GM08714 (cell line): ENCODE results near the gene CHRNB2.

Experiments used
- H3K4me3 ChIP-seq: fragments of 200-500 bp; sonication (Bioruptor generic); 2 replicates; pipeline ENCODE4 v1.5.1; 2014; ENCODE audit warnings: mild to moderate bottlenecking, low read length, inconsistent platforms
- ZNF274 ChIP-seq: IDR thresholded peaks from 2 replicates; pipeline ENCODE4 v1.6.1; 2012; ENCODE audit warnings: mild to moderate bottlenecking, low read depth, low read length

The CHRNB2 gene

DNA sequence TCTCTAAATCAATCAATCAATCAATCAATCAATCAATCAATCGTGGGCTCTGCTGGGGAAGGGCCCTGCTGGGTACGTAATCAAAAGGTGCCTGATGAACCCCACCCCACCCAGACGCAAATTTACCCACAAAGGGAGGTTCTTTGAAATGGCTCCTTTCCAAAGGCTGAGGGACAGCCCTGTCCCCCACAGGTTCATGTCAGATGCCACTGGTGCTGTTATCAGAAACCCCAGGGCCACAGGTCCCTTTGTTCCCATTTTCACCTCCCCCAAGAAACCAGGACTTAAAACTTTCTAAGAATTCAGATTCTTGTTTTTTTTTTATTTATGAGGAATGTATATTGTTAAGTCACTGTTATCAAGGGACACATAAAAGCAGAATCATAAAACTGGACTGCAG, 14.2 kb downstream of the CHRNB2 start:
- no peak for TF ChIP-seq ZNF274

GRCh38 chr1:154582885-154583284, 15.3 kb downstream of the CHRNB2 start:
- H3K4me3 ChIP-seq, result no peak overlapping the region
- TF ChIP-seq ZNF274, result no peak

More for the DNA sequence above, 14.2 kb downstream of the CHRNB2 start:
- no peak overlapping the region for H3K4me3 ChIP-seq

- TF ChIP-seq ZNF274, result no peak
- H3K4me3 ChIP-seq, result no peak overlapping the region
Observed at GRCh38 chr1:154583773-154584172, 16.2 kb downstream of the CHRNB2 start.

GRCh38 chr1:154584267-154584994, 16.9 kb downstream of the CHRNB2 start:
- TF ChIP-seq ZNF274, result no peak
- H3K4me3 ChIP-seq, result no peak overlapping the region

DNA sequence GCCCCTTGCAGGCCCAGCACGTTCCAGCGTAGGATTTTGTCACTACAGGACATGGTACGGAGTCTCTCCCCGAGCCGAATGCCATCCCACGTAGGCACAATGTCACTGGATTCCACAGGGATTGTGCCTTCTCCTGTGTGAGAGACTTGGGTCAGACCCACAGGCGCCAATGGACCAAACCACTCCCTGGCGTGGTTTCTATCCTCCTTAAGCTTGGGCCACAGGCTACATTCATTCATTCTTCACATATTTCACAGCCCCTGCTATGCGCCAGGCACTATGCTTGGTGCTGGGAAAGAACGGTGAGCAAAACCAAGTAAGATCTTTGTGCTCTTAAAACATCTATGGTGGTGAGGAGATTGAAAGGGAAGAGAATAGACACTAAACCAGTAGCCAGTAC, 18.7 kb downstream of the CHRNB2 start:
- no peak for TF ChIP-seq ZNF274
- no peak overlapping the region for H3K4me3 ChIP-seq

- no peak overlapping the region for H3K4me3 ChIP-seq
- TF ChIP-seq ZNF274, result no peak
Observed at GRCh38 chr1:154586641-154587040, 19.1 kb downstream of the CHRNB2 start.

- TF ChIP-seq ZNF274, result no peak
- H3K4me3 ChIP-seq, result no peak overlapping the region
Observed at GRCh38 chr1:154589780-154590179, 22.2 kb downstream of the CHRNB2 start.

DNA sequence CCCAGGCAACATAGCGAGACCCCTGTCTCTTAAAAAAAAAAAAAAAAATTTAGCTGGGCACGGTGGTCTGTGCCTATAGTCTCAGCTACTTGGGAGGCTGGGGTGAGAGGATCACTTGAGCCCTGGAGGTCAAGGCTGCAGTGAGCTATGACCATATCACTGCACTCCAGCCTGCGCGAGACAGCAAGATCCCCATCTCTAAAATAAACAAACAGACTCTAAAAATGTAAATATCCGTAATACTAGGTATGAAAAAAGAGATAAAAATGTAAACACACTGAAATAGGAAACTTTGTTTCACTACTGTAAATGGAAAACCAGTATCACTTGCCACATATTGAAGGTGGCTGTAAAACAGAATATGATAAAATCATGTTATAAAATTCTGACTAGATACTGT, 23.2 kb downstream of the CHRNB2 start:
- no peak for TF ChIP-seq ZNF274
- no peak overlapping the region for H3K4me3 ChIP-seq

- TF ChIP-seq ZNF274, result no peak
Observed at GRCh38 chr1:154591206-154591605, 23.6 kb downstream of the CHRNB2 start.

DNA sequence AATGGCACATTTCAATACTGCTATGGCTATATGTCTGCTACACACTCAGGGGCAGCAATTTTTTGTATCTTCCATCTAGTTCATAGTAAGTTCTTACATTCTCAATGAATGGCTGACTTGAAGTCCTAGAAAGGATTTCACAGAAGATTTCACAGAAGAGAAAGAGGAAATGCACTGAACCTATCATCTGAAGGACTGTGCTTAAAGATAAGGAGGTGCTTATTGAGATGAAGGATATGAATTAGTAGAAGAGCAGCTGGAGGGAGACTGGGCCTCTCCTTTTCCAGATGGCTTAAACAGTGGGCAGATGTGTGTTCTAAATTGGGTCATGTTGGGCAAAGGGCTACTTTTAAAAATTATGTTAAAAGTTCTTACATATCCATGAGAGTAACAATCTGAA, 25.8 kb downstream of the CHRNB2 start:
- no peak overlapping the region for H3K4me3 ChIP-seq
- no peak for TF ChIP-seq ZNF274

More at GRCh38 chr1:154591206-154591605, 23.6 kb downstream of the CHRNB2 start:
- no peak overlapping the region for H3K4me3 ChIP-seq

- no peak overlapping the region for H3K4me3 ChIP-seq
- no peak for TF ChIP-seq ZNF274
Observed at GRCh38 chr1:154594811-154595210, 27.2 kb downstream of the CHRNB2 start.

GRCh38 chr1:154595621-154596020, 28.0 kb downstream of the CHRNB2 start:
- H3K4me3 ChIP-seq, result no peak overlapping the region
- TF ChIP-seq ZNF274, result no peak

- H3K4me3 ChIP-seq, result no peak overlapping the region
- TF ChIP-seq ZNF274, result no peak
Observed at GRCh38 chr1:154598871-154599635, 31.5 kb downstream of the CHRNB2 start.

GRCh38 chr1:154599658-154600057, 32.1 kb downstream of the CHRNB2 start:
- no peak overlapping the region for H3K4me3 ChIP-seq
- no peak for TF ChIP-seq ZNF274

GRCh38 chr1:154603317-154603716, 35.7 kb downstream of the CHRNB2 start:
- no peak overlapping the region for H3K4me3 ChIP-seq
- TF ChIP-seq ZNF274, result no peak
